Kidney (tissue), 14 donors: Measurements from ENCODE around the gene LRRC45. TPM values are rescaled to one million over a fixed set of nuclear protein-coding genes. Genes with fewer than 3 reads are reported as not detected.

Experiments
- DNase-seq, 5 donors: peaks; one replicate each; pipeline ENCODE4 v3.0.0-alpha.2; 2013 to 2020
- FAIRE-seq: peaks from 2 replicates; lab custom pipeline; 2012; peaks lifted over from hg19 to GRCh38; lab: Jason Lieb, UNC
- H3K27ac ChIP-seq, 2 donors: one replicate each; pipeline ENCODE4 v1.7.0; 2013; ENCODE audit warnings: low read depth in 2 of 2, low read length in 2 of 2, inconsistent platforms in 1 of 2
- H3K27me3 ChIP-seq: one replicate; pipeline ENCODE4 v1.7.1; 2013; ENCODE audit warnings: low read length, inconsistent platforms; ENCODE audit not compliant: control insufficient read depth, insufficient read depth
- H3K36me3 ChIP-seq, 3 donors: one replicate each; pipeline versions ENCODE4 v1.7.0 to v1.7.1; 2013; ENCODE audit warnings: low read length in 3 of 3, control low read depth in 1 of 3, inconsistent platforms in 1 of 3; ENCODE audit not compliant: insufficient read depth in 3 of 3, control insufficient read depth in 2 of 3
- H3K4me1 ChIP-seq, 3 donors: one replicate each; pipeline versions ENCODE4 v1.7.0 to v1.7.1; 2013; ENCODE audit warnings: low read length in 3 of 3, inconsistent platforms in 1 of 3, low read depth in 1 of 3; ENCODE audit not compliant: control insufficient read depth in 2 of 3, insufficient read depth in 2 of 3
- H3K4me3 ChIP-seq, 3 donors: one replicate each; pipeline versions ENCODE4 v1.7.0 to v1.8.1; 2013; ENCODE audit warnings: low read length in 3 of 3, control low read depth in 1 of 3, inconsistent platforms in 1 of 3
- H3K9ac ChIP-seq, 3 donors: one replicate each; pipeline versions ENCODE4 v1.7.0 to v1.7.1; 2013; ENCODE audit warnings: low read length in 3 of 3, control low read depth in 1 of 3, inconsistent platforms in 1 of 3
- H3K9me3 ChIP-seq, 3 donors: one replicate each; pipeline versions ENCODE4 v1.7.0 to v1.7.1; 2013; ENCODE audit warnings: low read length in 3 of 3, control low read depth in 1 of 3, inconsistent platforms in 1 of 3; ENCODE audit not compliant: control insufficient read depth in 2 of 3, insufficient read depth in 1 of 3
- CTCF ChIP-seq: IDR thresholded peaks from 3 replicates; pipeline ENCODE4 v1.5.1; 2012; ENCODE audit warnings: mild to moderate bottlenecking, moderate library complexity, borderline replicate concordance; ENCODE audit not compliant: insufficient read depth; ENCODE audit errors: extremely low read depth
- intact Hi-C: fragments of 100-400 bp; cut with DNase I; formaldehyde crosslinking; loops from one replicate; pipeline ENCODE4 v1.11.1; 2022
- polyA plus RNA-seq: library from polyadenylated mRNA; stranded (reverse); fragments of 350-450 nt; fragmentation: Illumina TruSeq; extraction: RNeasy Lipid Tissue Mini Kit (QIAGEN cat#74804); gene quantifications from one replicate; pipeline ENCODE4 v1.2.3, GENCODE V29; 2014; ENCODE audit warnings: low read depth, low replicate concordance; ENCODE audit not compliant: insufficient read depth
- total RNA-seq: library from RNA; stranded (reverse); fragmentation: NEBNext Ultra II Directional; extraction: Animal tissue kit (Norgen Biotek cat#: 25700); gene quantifications from one replicate; pipeline ENCODE4 v1.2.1, GENCODE V29; 2021
- donor health status: control.
- donor health status: control.
- donor health status: control.
- donor health status: control.
- donor health status: control.
- donor health status: DM: yes; HTN: yes; CAD: no.
- donor health status: Normal renal cell carcinoma (clear cell type).

Gene LRRC45
- total and polyA plus RNA-seq, 2 donors from 2014 or later = 9.9 TPM

DNA sequence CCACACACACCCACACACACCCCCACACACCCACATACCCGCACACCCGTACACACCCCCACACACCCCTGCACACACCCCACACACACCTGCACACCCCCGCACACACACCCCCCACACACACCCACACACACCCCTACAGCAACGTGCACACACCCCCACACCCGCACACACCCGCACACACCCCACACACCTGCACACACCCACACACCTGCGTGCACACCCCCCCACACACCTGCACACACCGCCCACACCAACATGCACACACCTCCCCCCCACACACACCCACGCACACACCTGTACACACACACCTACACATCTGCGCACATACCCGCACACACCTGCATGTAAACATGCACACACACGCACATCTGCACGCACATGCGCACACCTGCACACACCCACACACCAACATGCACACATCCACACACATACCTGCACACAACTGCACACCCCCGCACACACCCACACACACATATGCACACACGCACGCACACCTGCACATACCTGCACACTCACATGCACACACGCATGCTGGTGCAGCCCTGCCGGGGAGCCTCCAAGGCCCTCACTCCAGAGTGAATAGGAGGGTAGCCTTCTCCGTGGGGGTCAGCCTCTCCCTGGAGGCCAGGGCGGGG, 38.2 kb upstream of the LRRC45 start:
- TF ChIP-seq CTCF = no peak
- Histone ChIP-seq H3K9ac (no peak overlapping the region), H3K4me3 (no peak overlapping the region), H3K36me3 (peaks cover 4 to 17% (median 7%) of the 10 kb centered on the region in 3 donors), H3K27ac (no peak overlapping the region), H3K9me3 (no peaks in the 10 kb centered on the region), H3K4me1 (no peaks in the 10 kb centered on the region), H3K27me3 (no peaks in the 10 kb centered on the region)
- FAIRE-seq (no peak), DNase-seq (peak in 1 of 5 donors; percentile 69)
- intact Hi-C loops = no loop called here

- Histone ChIP-seq H3K27me3 (no peaks in the 10 kb centered on the region), H3K9me3 (no peaks in the 10 kb centered on the region), H3K4me3 (no peak overlapping the region), H3K36me3 (peaks cover 4 to 17% (median 7%) of the 10 kb centered on the region in 3 donors), H3K9ac (no peak overlapping the region), H3K27ac (no peak overlapping the region), H3K4me1 (peaks cover 0 to 7% (median 5%) of the 10 kb centered on the region in 3 donors)
- TF ChIP-seq CTCF = no peak
- peak in 1 of 5 donors; percentile 45 for DNase-seq
- intact Hi-C loops = no loop called here
- no peak for FAIRE-seq
Observed at GRCh38 chr17:81986606-81987005, 36.5 kb upstream of the LRRC45 start.

DNA sequence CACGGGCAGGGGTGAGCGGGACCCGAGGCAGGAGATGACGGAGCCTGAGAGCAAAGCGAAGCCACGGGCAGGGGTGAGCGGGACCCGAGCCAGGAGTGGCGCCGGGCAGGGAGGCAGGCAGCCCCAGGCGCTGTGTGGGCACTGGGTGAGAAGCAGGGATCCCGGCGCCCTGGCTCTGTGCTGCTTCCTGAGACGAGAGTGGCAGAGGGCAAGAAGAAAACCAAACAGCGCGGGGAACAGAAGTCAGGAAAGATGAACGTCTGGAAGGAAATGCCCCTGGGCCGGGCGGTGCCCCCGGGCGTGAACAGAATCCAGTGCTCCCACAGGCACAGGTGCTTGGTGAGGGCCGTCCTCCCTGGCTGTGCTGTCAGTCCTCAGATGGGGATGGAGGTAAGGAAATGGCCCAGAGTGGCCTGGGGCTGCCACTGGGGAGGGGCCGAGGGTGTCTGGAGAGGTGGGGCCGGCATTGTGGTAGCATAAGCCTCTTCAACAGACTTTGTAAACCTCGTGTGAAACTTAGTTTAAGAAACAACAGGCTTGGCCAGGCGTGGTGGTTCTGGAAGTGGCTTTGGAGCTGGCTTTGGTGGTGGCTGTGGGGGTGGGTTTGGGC, 35.8 kb upstream of the LRRC45 start:
- Histone ChIP-seq H3K27ac (no peak overlapping the region), H3K27me3 (no peaks in the 10 kb centered on the region), H3K9me3 (no peaks in the 10 kb centered on the region), H3K9ac (no peak overlapping the region), H3K4me1 (peaks cover 0 to 13% (median 11%) of the 10 kb centered on the region in 3 donors), H3K4me3 (no peak overlapping the region), H3K36me3 (peaks cover 4 to 17% (median 7%) of the 10 kb centered on the region in 3 donors)
- intact Hi-C loops = no loop called here
- FAIRE-seq (no peak), DNase-seq (peak in 1 of 5 donors; percentile 56)
- TF ChIP-seq CTCF = no peak
